CD4-positive, alpha-beta T cell treated with Interleukin-10 for 1 hour (primary cell): ENCODE results near the gene MANBA.

Source experiments
- DNase-seq: peaks from one replicate; pipeline ENCODE4 v3.0.0-alpha.2; 2020

MANBA gene

DNA sequence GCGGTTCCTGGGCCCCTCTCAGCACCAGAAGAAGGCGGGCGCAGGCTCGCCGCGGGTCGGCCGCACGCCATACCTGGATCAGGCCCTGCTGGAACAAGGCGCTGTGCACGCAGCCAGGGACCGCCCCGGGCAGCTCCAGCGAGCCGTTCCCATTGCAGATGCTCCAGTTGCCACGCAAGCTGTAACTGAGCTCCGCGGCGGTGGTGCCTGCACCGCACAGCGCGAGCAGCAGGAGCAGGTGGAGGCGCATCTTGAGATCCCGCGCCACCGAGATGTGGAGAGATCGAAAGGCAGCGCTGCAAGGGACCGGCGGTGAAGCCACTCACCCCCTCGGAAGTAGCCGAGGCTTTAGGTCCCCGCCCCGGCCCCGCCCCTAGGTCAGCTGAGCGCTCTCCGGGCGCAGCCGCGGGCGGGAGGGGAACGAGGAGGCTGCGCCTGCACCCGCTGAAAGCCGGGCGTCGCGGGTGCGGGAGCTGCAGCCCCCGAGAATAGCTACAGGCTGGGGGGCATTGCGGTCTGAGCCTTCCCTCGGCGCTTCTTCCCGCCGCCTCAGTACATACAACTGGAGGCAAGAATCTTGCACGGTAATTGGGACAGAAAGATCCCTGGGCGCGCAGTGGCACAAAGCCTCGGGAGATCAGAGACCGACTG lies at the start of gene MANBA:
Gene MANBA (minus strand): TSS at position 324 of the 651 bp plus-strand sequence. CDS start 74 bp downstream, at position 250.
- DNase-seq = peak; percentile 83

- DNase-seq = no peak
Measured at GRCh38 chr4:102809691-102810090, 48.9 kb upstream of the MANBA start.

DNA sequence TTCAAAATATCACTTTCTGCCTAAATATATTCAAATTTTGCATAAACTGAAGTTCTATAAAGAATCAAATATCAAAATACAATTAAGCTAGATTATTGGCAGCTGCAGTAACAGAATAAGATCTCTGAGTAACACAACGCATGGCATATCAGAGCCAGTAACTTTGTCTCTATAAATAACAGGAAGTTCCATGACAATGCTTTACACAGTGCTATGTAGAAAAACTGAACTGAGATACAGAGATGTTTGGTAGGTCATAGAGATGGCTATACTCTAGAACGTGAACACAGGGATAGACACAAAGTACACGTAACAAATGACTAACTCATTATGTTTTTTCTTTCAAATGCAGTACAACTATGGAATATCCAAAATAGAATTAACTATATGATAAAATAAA lies 48.4 kb upstream of the MANBA start:
- DNase-seq = no peak

DNA sequence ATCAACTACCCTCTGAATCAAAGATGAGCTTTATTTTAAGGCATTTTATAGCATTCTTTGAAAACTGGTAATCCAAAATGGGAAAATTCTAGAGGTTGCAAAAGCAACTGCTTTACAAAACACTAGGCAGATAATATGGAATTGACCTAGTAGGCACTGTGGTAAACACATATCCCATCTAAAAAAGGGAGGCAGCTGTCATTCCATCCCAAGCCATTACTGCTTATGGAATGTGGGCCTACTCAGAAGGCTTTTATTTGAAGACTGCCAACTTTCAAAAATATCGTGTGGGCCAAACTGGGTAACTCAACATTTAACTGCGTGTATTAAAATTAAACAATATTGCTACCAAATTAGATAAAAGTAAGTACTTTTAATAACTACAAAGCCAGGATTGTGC lies 47.2 kb upstream of the MANBA start:
- no peak for DNase-seq

- DNase-seq = no peak
Measured at GRCh38 chr4:102807345-102807744, 46.6 kb upstream of the MANBA start.

DNA sequence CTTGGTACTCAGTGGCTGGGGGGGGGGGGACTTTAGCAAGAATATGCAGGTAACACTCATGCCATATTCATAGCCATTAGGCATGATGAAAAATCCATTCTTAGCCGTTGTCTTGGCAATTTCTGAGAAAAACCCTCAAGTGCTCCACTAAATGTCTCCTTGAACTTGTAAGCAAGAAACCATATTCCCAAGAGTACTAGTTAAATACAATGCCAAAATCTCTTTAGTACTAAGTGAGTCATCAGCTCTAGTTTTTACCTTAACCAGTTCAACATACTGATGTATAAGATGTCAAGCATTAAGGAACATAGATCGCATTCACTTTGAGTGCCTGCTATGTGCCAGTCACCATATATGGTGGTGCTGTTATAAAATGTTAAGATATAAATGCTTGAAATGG lies 39.0 kb upstream of the MANBA start:
- no peak for DNase-seq

DNA sequence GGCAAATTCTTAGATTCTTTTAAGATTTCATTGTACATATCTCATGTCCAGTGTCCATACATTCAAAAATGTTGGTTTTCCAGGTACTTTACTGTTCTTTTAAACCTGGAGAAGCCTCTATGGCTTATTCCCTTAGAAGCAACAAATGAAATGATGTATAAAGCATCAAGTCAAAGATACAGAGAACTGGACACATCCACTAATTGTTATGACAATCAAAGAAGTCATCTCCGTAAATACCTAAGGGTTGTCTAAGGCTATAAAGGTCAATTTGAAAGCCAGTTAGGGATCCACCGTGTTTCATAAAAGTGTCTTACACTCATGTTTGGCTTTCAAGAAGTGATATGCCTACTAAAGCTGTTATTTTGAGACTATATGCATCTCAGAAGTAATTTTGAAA lies 34.2 kb upstream of the MANBA start:
- no peak for DNase-seq

DNA sequence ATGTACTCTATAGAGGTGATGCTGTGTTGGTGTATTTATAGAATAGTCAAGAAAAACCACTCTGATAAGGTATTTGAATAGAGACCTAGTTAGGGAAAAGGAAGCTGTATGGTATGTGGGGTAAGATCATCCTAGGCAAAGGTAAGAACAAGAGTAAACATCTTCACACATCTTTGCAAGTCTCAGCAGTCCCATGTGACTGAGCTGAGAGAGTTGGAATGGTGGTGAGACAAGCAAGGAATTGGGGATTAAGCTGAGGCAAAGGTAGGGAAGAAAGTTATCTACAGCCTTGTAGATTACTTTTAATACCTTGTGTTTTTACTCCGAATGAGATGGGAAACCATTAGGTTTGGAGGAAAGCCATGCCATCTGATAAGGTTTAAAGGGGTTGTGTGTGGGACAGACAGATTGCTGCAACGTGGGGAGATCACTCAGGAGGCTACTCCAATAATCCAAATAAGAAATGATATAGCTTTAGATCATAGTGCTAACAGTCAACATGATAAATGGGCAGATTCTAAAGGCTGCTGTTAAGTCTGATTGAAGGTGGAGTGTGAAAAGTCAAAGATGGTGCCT lies 31.7 kb upstream of the MANBA start:
- DNase-seq = no peak

DNA sequence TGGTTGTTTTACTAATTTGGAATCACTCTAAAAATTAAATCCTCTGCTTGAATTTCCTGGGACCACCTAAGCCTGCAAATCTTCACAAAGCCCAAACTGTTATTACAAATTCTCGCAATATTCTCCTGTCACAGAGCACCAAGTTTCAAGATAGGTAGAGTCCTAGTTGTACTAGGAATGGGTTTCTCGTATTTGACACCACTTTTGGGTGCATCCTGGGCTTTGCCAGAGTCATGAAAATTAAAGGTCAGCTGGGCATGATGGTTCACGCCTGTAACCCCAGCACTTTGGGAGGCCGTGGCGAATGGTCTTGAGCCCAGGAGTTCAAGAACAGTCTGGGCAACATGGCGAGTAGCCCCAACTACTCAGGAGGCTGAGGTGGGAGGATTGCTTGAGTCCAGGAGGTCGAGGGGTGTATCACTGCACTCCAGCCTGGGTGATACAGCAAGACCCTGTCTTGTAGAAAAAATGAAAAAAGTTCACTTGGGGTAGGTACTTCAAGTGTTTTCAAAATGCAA lies 30.6 kb upstream of the MANBA start:
- no peak for DNase-seq

- no peak for DNase-seq
Measured at GRCh38 chr4:102789317-102789717, 28.5 kb upstream of the MANBA start.

- no peak for DNase-seq
Measured at GRCh38 chr4:102787944-102788343, 27.2 kb upstream of the MANBA start.

DNA sequence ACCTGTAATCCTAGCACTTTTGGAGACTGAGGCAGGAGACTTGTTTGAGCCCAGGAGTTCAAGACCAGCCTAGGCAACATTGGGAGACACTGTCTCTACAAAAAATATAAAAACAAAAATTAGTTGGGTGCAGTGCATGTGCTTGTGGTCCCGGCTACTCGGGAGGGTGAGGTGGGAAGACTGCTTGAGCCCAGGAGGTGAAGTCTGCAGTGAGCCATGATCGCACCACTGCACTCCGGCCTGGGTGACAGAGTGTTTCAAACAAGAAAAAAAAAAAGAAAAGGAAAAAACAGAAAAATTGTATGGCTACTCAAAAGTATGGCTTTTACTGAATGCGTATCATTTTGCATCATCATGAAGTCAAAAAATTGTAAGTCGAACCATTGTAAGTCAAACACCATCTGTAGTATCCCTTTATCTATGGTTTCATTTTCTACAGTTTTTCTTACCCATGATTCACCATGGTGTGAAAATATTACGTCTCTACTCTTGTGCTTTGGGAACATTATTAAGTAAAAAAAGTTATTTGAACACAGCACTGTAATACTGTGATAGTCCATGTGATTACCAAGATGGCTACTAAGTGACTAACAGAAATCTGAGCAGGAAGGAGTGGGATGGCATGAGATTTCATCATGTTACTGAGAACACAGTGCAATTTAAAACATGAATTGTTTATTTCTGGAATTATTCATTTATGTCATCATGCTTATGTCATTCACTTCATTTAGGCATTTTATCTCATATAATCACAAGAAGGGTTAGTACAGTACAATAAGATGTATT lies 26.5 kb upstream of the MANBA start:
- no peak for DNase-seq

- DNase-seq = no peak
Measured at GRCh38 chr4:102786279-102786678, 25.5 kb upstream of the MANBA start.

DNA sequence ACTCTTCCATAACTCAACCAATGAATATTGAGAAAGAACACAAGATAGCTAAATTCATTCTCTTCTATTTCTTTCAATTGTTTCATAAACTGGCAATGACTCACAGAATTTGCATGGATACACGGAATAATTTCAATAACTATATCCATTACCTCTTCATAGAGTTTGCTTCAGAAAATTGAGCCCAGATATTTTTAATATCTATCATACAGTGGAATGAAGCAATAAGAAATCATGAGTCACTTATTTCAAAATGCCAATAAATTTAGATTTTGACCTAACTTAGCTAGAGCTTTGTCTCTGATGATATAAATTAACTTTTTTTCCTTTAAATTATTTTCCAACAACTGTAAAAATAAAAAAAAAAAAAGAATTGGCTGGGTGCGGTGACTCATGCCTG lies 22.2 kb upstream of the MANBA start:
- no peak for DNase-seq

- DNase-seq = no peak
Measured at GRCh38 chr4:102781570-102781969, 20.8 kb upstream of the MANBA start.

DNA sequence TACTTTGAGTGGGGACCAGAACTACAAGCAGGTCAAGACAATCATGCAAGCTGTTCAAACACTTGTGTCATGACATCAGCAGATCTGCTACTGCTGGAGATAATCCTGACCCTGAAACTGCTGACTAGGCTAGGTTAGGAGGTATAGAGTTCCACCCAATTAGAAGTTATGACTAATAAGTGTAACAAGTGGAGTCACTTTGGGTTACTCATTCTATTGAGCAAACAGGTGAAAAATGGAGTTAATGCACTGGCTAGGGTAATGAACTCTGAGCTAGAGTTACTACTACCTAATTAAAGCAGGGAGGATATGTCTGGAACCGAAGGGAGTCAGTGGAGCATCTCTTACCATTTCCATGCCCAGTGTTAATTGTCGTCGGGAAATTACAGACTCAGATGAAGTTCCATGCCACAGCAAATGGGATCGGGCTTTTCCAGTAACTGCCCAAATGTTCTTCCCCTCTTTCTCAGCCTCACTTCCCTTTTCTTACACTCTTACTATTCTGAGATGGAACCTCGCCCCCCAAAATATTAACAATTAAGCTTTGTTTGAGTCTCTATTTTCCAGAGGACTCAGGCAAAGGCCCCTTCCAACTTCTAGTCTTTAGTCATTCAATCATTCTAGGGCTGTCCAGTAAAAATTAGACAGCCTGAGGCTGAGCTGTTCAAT lies 19.8 kb upstream of the MANBA start:
- no peak for DNase-seq

GRCh38 chr4:102779204-102779603 lies 18.4 kb upstream of the MANBA start:
- DNase-seq = no peak

- DNase-seq = no peak
Measured at GRCh38 chr4:102778720-102779119, 18.0 kb upstream of the MANBA start.

- DNase-seq = no peak
Measured at GRCh38 chr4:102775805-102776204, 15.0 kb upstream of the MANBA start.

- no peak for DNase-seq
Measured at GRCh38 chr4:102774254-102774653, 13.5 kb upstream of the MANBA start.

GRCh38 chr4:102772738-102773340 lies 12.1 kb upstream of the MANBA start:
- DNase-seq = no peak

DNA sequence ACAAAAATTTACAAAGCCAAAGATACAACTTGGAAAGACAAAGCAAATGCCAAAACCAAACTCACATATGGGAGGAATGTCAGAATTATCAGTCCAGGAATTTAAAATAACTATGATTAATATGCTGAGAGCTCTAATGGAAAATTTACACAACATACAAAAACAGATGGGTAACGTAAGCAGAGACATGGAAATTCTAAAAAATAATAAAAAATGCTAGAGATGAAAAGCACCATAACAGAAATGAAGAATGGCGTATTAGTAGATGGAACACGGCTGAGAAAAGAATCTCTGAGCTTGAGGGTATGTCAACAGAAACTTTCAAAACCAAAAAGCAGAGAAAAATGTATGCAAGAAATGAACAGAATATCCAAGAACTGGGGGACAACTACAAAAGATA lies 4.1 kb upstream of the MANBA start:
- DNase-seq = no peak

DNA sequence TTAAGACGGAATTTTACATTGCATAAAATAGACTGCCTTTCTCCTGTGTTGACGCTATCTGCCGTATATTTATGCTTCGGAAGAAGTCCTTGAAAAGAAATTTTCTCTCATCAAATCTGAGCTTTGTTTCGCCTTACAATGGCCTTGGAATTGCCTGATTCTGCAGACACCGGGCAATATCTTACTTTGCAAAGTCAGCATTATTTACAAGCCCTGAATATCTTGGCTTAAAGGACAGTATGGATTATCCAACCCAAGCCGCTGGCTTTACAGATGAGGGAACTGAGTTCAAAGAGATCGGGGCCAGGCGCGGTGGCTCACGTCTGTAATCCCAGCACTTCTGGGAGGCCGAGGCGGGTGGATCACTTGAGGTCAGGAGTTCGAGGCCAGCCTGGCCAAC lies 1.1 kb upstream of the MANBA start:
- DNase-seq = no peak
